ENCODE data around the gene RNF5.

Gene RNF5

DNA sequence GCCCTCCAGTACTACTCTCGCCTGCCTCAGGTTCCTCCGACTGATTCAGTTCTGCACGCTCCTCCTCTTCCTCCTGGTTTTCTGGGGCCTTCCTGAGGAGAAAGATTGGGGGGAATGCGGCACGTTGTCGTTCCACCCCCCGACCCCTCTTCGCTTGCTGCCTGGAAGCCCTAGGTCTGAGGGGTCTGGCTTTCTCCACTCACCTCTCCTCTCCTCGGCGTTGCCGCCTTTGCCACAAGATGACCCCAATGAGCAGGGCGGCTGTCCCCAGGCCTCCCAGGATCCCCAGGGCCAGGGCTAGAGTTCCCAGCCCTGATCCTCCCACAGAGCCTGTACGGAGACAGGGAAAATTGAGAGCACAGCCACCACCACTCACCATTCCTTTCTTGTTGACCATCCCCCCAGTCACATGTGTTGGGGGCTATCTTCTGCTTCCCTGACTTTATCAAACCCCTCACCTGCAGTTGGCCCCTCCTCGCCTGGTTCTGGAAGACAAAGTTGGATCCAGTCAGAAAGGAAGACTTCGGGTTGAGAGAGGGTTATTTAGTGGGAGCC, 3.0 kb downstream of the RNF5 start:
- H3K27me3 ChIP-seq (replicated peaks; ENCODE audit: control insufficient read depth, insufficient read depth, low read length): no peaks in the 10 kb centered on the region

GRCh38 chr6:32181915-32182529, 3.8 kb downstream of the RNF5 start:
- TF ChIP-seq CTCF (IDR thresholded peaks at IDR 0.05; ENCODE audit: insufficient read depth, low read length, poor library complexity, severe bottlenecking): no peak
- peaks cover 29% of the 10 kb centered on the region for H3K36me3 ChIP-seq (ENCODE audit: control insufficient read depth, insufficient read depth, low read length)
- H3K27me3 ChIP-seq (replicated peaks; ENCODE audit: control insufficient read depth, insufficient read depth, low read length): no peaks in the 10 kb centered on the region
- DNase-seq (ENCODE audit: extremely low read depth, insufficient read length): no peak
- no peak overlapping the region for H3K4me3 ChIP-seq (replicated peaks; ENCODE audit: low read depth, low read length)

More for the DNA sequence above, 3.0 kb downstream of the RNF5 start:
- Histone ChIP-seq H3K4me3 (replicated peaks; ENCODE audit: low read depth, low read length) (no peak overlapping the region), H3K36me3 (ENCODE audit: control insufficient read depth, insufficient read depth, low read length) (peaks cover 21% of the 10 kb centered on the region)
- no peak for TF ChIP-seq CTCF (IDR thresholded peaks at IDR 0.05; ENCODE audit: insufficient read depth, low read length, poor library complexity, severe bottlenecking)
- DNase-seq (ENCODE audit: extremely low read depth, insufficient read length): no peak

DNA sequence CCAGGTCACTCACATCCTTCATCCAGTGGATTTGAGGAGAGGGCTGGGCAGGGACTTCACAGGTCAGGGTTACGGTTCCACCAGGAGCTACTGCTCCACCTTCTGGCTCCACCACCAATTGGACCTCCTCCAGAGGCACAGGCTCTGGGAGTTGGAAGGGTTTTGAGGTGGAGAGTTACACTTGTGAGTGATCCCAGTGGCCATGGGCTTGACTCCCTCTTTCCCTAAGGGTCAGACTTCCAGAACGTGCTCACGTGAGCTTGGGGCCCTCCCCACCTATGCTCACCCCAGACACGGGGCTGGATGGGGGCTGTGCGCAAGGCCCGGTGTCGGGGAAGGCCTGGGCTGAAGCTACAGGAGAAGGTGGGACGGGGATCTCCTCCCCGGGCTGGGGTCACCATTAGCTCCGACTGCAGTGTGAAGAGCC, 4.4 kb downstream of the RNF5 start:
- Histone ChIP-seq H3K4me3 (replicated peaks; ENCODE audit: low read depth, low read length) (no peak overlapping the region), H3K27me3 (replicated peaks; ENCODE audit: control insufficient read depth, insufficient read depth, low read length) (no peaks in the 10 kb centered on the region), H3K36me3 (ENCODE audit: control insufficient read depth, insufficient read depth, low read length) (peaks cover 33% of the 10 kb centered on the region)
- DNase-seq (ENCODE audit: extremely low read depth, insufficient read length): no peak
- TF ChIP-seq CTCF (IDR thresholded peaks at IDR 0.05; ENCODE audit: insufficient read depth, low read length, poor library complexity, severe bottlenecking): no peak

- H3K4me3 ChIP-seq (replicated peaks; ENCODE audit: low read depth, low read length): no peak overlapping the region
- H3K27me3 ChIP-seq (replicated peaks; ENCODE audit: control insufficient read depth, insufficient read depth, low read length): no peaks in the 10 kb centered on the region
- no peak for DNase-seq (ENCODE audit: extremely low read depth, insufficient read length)
- peaks cover 33% of the 10 kb centered on the region for H3K36me3 ChIP-seq (ENCODE audit: control insufficient read depth, insufficient read depth, low read length)
- TF ChIP-seq CTCF (IDR thresholded peaks at IDR 0.05; ENCODE audit: insufficient read depth, low read length, poor library complexity, severe bottlenecking): no peak
These were observed 4.8 kb downstream of the RNF5 start for GRCh38 chr6:32183030-32183429.

- Histone ChIP-seq H3K27me3 (replicated peaks; ENCODE audit: control insufficient read depth, insufficient read depth, low read length) (no peaks in the 10 kb centered on the region), H3K36me3 (ENCODE audit: control insufficient read depth, insufficient read depth, low read length) (peaks cover 33% of the 10 kb centered on the region), H3K4me3 (replicated peaks; ENCODE audit: low read depth, low read length) (no peak overlapping the region)
- no peak for DNase-seq (ENCODE audit: extremely low read depth, insufficient read length)
- TF ChIP-seq CTCF (IDR thresholded peaks at IDR 0.05; ENCODE audit: insufficient read depth, low read length, poor library complexity, severe bottlenecking): no peak
These were observed 5.4 kb downstream of the RNF5 start for GRCh38 chr6:32183483-32184083.
